ENCODE results near the gene CREB5.

CREB5 gene

DNA sequence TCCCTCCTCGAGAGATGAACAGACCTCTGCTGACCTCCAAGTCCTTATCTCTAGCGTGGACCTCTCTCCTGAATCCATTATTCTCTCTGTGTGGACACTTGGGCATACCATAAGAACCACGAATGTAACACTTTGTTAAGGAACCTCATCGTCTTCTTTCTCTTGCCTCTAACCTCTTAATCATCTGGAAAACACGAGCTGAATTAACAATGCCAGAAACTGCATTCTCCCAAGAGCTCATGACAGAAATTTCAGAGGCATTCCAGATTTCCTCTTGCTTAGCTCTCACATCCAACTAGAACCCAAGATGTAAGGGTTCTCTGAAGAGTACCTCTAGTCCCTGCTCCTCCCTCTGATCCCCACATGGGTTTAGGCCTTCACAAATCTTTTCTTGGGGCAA is 444.3 kb downstream of the CREB5 start:
- Mint-ChIP-seq H3K4me1 (peaks cover 10% of the 10 kb centered on the region), H3K27ac (no peak overlapping the region), H3K4me3 (no peak overlapping the region), H3K36me3 (no peaks in the 10 kb centered on the region), H3K27me3 (peaks cover 31% of the 10 kb centered on the region), H3K9me3 (no peaks in the 10 kb centered on the region)
- DNase-seq = no peak
- CTCF ChIA-PET = no interaction called here

DNA sequence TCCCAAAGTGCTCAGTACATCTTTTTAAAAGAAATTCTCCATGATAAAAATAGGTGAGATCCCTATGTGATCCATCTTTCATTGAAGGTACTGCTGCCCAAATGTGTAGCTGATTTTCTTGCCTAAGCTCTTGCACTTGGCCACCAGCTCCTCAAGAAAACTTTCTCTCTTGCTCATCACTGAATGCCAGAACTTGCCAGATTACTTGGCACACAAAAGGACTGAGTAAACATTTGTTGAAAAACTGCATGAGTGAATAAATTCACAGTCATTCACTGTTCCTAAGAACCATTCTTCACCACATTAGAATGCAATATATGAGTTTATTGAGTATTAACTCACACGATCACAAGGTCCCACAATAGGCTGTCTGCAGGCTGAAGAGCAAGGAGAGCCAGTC is 445.9 kb downstream of the CREB5 start:
- Mint-ChIP-seq H3K4me3 (no peak overlapping the region), H3K9me3 (no peaks in the 10 kb centered on the region), H3K36me3 (no peaks in the 10 kb centered on the region), H3K27ac (no peak overlapping the region), H3K4me1 (peaks cover 9% of the 10 kb centered on the region), H3K27me3 (peaks cover 25% of the 10 kb centered on the region)
- DNase-seq = no peak
- CTCF ChIA-PET = no interaction called here

- Mint-ChIP-seq H3K27me3 (peaks cover 18% of the 10 kb centered on the region), H3K9me3 (no peaks in the 10 kb centered on the region), H3K4me1 (peaks cover 3% of the 10 kb centered on the region), H3K4me3 (no peak overlapping the region), H3K36me3 (no peaks in the 10 kb centered on the region), H3K27ac (no peak overlapping the region)
- CTCF ChIA-PET = no interaction called here
- no peak for DNase-seq
Measured at GRCh38 chr7:28858895-28859294, 446.6 kb downstream of the CREB5 start.

DNA sequence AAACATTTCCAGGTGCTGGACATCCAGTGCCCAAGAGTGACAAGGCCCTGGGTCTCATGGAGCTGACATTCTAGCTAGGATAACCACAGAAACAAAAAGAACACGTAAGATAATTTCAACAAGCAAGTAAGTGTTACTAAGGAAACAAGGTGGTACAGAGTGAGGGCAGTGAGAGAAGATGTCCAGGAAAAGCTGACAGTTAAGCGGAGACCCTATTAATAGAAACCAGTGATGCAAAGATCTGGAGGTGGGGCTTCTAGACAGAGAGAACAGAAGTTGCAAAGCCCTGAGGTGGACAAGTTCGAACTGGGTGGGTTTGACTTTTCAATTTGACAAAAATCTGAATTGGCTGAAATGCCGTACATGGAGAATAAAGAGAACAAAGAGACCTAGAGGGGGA is 449.5 kb downstream of the CREB5 start:
- H3K9me3 Mint-ChIP-seq = no peaks in the 10 kb centered on the region
- H3K36me3 Mint-ChIP-seq = no peaks in the 10 kb centered on the region
- no peaks in the 10 kb centered on the region for H3K4me1 Mint-ChIP-seq
- H3K27me3 Mint-ChIP-seq = peaks cover 8% of the 10 kb centered on the region
- H3K27ac Mint-ChIP-seq = no peak overlapping the region
- no peak overlapping the region for H3K4me3 Mint-ChIP-seq
- DNase-seq = no peak
- CTCF ChIA-PET = interaction anchor here (1.5 kb wide), 1 partner anchor 9 kb away, joined by 5 read pairs; no protein-coding TSS in a partner anchor

DNA sequence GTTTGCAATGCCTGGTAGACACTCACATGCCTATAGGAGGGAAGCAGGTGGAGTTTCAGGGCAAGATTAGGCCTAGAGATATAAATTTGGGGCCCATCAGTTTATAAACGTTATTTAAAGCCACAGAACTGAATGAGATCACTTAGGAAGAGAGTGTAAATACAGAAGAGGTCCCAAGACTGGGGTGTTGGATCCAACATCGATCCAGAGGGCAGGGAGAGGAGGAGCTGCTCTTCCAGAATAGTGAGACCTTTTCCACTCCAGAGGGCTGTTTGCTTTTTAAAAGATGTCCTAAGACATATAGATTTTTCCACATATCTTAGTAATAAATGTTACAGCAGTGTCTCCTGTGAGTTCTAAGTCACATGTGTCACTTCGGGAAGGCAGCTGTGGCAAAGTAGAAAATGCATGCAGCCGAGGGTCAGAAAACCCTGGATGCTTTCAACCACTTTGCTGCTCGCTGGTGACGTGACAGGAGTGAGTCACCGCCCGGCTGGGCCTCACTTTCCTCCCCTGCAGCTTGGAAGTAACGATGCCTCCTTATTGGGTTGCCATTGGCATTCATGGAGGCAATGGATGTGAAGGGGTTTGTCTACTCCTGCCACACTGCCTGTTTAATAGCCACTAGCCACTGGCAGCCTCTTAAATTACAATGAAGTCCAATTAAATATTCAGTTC is 450.4 kb downstream of the CREB5 start:
- H3K27ac Mint-ChIP-seq = no peak overlapping the region
- CTCF ChIA-PET = interaction anchor here (1.5 kb wide), 1 partner anchor 8 kb away, joined by 5 read pairs; no protein-coding TSS in a partner anchor
- H3K4me3 Mint-ChIP-seq = no peak overlapping the region
- no peaks in the 10 kb centered on the region for H3K36me3 Mint-ChIP-seq
- no peak for DNase-seq
- peaks cover 10% of the 10 kb centered on the region for H3K27me3 Mint-ChIP-seq
- no peaks in the 10 kb centered on the region for H3K9me3 Mint-ChIP-seq
- no peaks in the 10 kb centered on the region for H3K4me1 Mint-ChIP-seq

DNA sequence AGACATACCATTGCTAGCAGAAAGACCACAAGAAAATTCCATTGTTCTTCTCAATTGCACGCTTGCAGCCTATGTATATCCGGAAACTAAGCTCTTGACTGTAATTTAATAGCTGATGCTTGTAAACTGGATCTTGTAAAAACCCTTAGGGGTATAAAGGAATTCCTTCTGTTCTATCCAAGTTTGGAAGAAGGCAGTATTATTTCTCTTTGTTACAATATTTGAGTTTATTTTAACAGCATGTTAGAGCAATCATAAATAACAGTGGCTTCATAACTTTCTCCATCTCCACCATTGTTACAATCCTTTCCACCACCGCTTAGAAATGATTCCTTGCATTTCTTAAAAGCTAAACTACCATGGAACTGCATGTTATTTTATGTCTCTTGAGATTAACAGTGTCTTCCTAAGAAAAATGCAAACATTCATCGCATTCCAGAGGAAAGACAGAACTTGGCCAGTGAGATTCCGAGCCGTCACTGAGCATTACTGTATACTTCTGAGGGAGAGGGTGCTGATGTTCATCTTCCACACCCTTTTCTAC is 453.4 kb downstream of the CREB5 start:
- Mint-ChIP-seq H3K36me3 (no peaks in the 10 kb centered on the region), H3K27me3 (peaks cover 3% of the 10 kb centered on the region), H3K9me3 (no peaks in the 10 kb centered on the region), H3K27ac (no peak overlapping the region), H3K4me1 (no peaks in the 10 kb centered on the region), H3K4me3 (no peak overlapping the region)
- DNase-seq = no peak
- CTCF ChIA-PET = no interaction called here

- H3K27me3 Mint-ChIP-seq = peaks cover 3% of the 10 kb centered on the region
- no peaks in the 10 kb centered on the region for H3K36me3 Mint-ChIP-seq
- no peak overlapping the region for H3K4me3 Mint-ChIP-seq
- CTCF ChIA-PET = no interaction called here
- no peaks in the 10 kb centered on the region for H3K9me3 Mint-ChIP-seq
- H3K4me1 Mint-ChIP-seq = no peaks in the 10 kb centered on the region
- H3K27ac Mint-ChIP-seq = no peak overlapping the region
- no peak for DNase-seq
Measured at GRCh38 chr7:28868712-28869111, 456.4 kb downstream of the CREB5 start.

DNA sequence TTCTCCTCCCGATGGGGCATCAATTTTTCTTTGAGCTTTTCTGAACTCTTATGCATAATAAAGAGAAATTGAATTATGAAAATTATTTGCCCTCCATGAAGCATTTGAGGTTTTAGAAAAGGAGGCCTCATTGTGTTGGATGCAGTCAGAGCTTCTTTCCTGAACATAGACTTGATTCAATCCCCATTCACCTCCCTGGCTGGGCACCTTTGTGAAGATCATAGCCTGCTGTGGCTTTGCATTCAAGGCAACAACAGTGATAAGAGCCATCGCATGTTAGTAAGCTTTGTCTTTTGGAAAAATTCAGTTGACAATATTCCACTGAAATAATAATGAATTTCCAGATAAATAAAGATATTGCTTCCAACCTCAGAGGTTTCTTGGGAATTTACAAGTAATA is 458.8 kb downstream of the CREB5 start:
- no peak overlapping the region for H3K4me3 Mint-ChIP-seq
- CTCF ChIA-PET = interaction anchor here (1.1 kb wide), 1 partner anchor 9 kb away, joined by 5 read pairs; no protein-coding TSS in a partner anchor
- no peaks in the 10 kb centered on the region for H3K4me1 Mint-ChIP-seq
- H3K9me3 Mint-ChIP-seq = no peaks in the 10 kb centered on the region
- peaks cover 6% of the 10 kb centered on the region for H3K27me3 Mint-ChIP-seq
- no peaks in the 10 kb centered on the region for H3K36me3 Mint-ChIP-seq
- DNase-seq = no peak
- H3K27ac Mint-ChIP-seq = no peak overlapping the region

DNA sequence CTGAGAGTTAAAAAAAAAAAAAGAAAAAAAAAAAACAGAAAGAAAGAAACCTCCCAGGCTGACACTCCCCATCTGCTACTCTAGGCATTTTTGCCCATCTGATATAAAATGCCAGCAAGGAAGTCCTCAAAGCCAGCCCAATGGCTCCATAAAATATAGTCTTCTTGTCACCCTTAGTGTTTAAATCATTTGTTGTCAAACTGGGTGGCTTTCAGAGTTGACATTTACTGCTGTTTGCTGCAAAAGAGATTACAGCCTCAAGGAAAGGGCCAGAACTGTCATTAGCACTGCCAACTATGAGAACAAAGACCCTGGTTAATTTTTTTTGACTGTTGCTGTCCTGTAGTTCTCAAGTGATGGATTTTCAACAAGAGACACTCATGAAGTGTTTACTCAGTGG is 459.3 kb downstream of the CREB5 start:
- no peaks in the 10 kb centered on the region for H3K36me3 Mint-ChIP-seq
- no peak overlapping the region for H3K4me3 Mint-ChIP-seq
- DNase-seq = no peak
- CTCF ChIA-PET = interaction anchor here (1.1 kb wide), 1 partner anchor 10 kb away, joined by 5 read pairs; no protein-coding TSS in a partner anchor
- H3K4me1 Mint-ChIP-seq = no peaks in the 10 kb centered on the region
- H3K27ac Mint-ChIP-seq = no peak overlapping the region
- no peaks in the 10 kb centered on the region for H3K9me3 Mint-ChIP-seq
- peaks cover 7% of the 10 kb centered on the region for H3K27me3 Mint-ChIP-seq

DNA sequence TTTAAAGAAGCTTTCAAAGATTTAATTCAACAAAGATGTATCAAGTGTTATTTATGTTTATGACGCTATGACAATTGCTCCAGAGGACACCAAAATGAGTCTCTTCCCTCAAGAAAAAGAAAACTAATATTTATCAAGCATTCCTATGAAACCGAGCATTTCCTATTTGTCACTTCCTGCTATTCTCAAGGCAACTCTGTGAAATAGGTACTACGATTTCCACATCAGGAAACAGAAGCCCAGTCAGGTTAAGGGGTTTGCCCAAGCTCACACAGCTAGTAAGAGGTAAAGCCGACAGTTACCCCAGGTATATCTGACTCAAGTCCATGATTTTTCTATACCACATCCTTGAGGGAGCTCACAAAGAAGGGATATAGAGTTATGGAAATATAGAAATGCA is 459.9 kb downstream of the CREB5 start:
- DNase-seq = no peak
- H3K27me3 Mint-ChIP-seq = peaks cover 7% of the 10 kb centered on the region
- no peaks in the 10 kb centered on the region for H3K9me3 Mint-ChIP-seq
- no peaks in the 10 kb centered on the region for H3K4me1 Mint-ChIP-seq
- no peak overlapping the region for H3K4me3 Mint-ChIP-seq
- CTCF ChIA-PET = no interaction called here
- H3K27ac Mint-ChIP-seq = no peak overlapping the region
- no peaks in the 10 kb centered on the region for H3K36me3 Mint-ChIP-seq

DNA sequence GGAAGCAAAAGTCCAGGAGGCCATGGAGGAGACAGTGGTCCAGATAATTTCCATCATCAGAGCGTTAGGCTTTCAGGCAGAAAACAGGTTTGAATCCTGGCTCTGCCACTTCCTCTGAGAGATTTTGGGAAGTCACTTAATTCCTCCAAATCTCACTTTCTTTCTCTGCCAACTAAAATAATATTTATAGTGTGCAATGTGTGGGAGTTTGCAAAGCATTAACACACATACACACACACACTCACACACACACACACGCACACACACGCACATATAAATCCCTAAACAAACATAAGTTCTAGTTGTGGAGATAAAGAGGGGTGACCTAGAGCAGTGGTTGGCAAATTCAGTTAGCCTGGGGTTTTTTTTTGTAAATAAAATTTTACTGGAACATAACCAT is 461.0 kb downstream of the CREB5 start:
- Mint-ChIP-seq H3K4me1 (no peaks in the 10 kb centered on the region), H3K36me3 (no peaks in the 10 kb centered on the region), H3K9me3 (no peaks in the 10 kb centered on the region), H3K27ac (no peak overlapping the region), H3K4me3 (no peak overlapping the region), H3K27me3 (peaks cover 4% of the 10 kb centered on the region)
- no peak for DNase-seq
- CTCF ChIA-PET = no interaction called here

GRCh38 chr7:28874001-28874400 is 461.7 kb downstream of the CREB5 start:
- Mint-ChIP-seq H3K27ac (no peak overlapping the region), H3K4me3 (no peak overlapping the region), H3K4me1 (no peaks in the 10 kb centered on the region), H3K9me3 (no peaks in the 10 kb centered on the region), H3K36me3 (no peaks in the 10 kb centered on the region), H3K27me3 (peaks cover 4% of the 10 kb centered on the region)
- no peak for DNase-seq
- CTCF ChIA-PET = no interaction called here

Data from activated naive CD4-positive, alpha-beta T cell treated with anti-CD3 and anti-CD28 coated beads, Interleukin-2, amount 10 ng/mL, durations not matched to agents 7 days and 5 days (primary cell).